Calu3 (cell line): ENCODE measurements around the gene SSR2. TPM values are rescaled to one million over a fixed set of nuclear protein-coding genes. Genes with fewer than 3 reads are reported as not detected.
A peak's percentile ranks its signal among the peaks of the same experiment; 100 is the strongest.

ENCODE experiments used
- BruUV-seq: library from RNA; stranded (reverse); fragments of 400-500 nt; replicated peaks from 2 replicates; lab custom pipeline; 2021; lab: Mats Ljungman, UMichigan
- CTCF ChIA-PET: fragments of 300-600 bp; sonication (Branson Sonifier 250); formaldehyde crosslinking; loops from one replicate; lab custom pipeline; 2022; ENCODE audit warnings: antibody characterized with exemption; lab: Charles Lee
- DNase-seq: peaks from one replicate; pipeline ENCODE4 v3.0.0; 2022
- H3K27ac Mint-ChIP-seq: one replicate; pipeline ENCODE4 v1.8.0; 2022; ENCODE audit warnings: mixed read lengths; ENCODE audit not compliant: unreplicated experiment
- H3K27me3 Mint-ChIP-seq: one replicate; pipeline ENCODE4 v1.8.0; 2022; ENCODE audit warnings: mixed read lengths; ENCODE audit not compliant: unreplicated experiment
- H3K36me3 Mint-ChIP-seq: one replicate; pipeline ENCODE4 v1.8.0; 2022; ENCODE audit warnings: mild to moderate bottlenecking, moderate library complexity, mixed read lengths; ENCODE audit not compliant: insufficient read depth, unreplicated experiment
- H3K4me1 Mint-ChIP-seq: one replicate; pipeline ENCODE4 v1.8.0; 2022; ENCODE audit warnings: mild to moderate bottlenecking, low read depth, mixed read lengths; ENCODE audit not compliant: unreplicated experiment
- H3K4me3 Mint-ChIP-seq: one replicate; pipeline ENCODE4 v1.8.0; 2022; ENCODE audit warnings: mild to moderate bottlenecking, low read depth, moderate library complexity, mixed read lengths; ENCODE audit not compliant: unreplicated experiment
- H3K9me3 Mint-ChIP-seq: one replicate; pipeline ENCODE4 v1.8.0; 2022; ENCODE audit warnings: low read depth, mixed read lengths; ENCODE audit not compliant: unreplicated experiment
- intact Hi-C: fragments of 100-400 bp; cut with micrococcal nuclease; formaldehyde crosslinking; loops from one replicate; pipeline ENCODE4 v1.10.0; 2022; ENCODE audit not compliant: unreplicated experiment
- total RNA-seq: library from RNA; stranded (reverse); gene quantifications from 2 replicates; pipeline ENCODE4 v1.2.3, GENCODE V29; 2022
- TF ChIP-seq, protein P1 (sequence below): fragments of 200-600 bp; IDR thresholded peaks from one replicate; pipeline ENCODE4 v1.8.0; 2022; ENCODE audit warnings: antibody characterized with exemption; ENCODE audit not compliant: unreplicated experiment

The SSR2 gene
- total RNA-seq, 1 experiment from 2014 or later: 246 TPM

DNA sequence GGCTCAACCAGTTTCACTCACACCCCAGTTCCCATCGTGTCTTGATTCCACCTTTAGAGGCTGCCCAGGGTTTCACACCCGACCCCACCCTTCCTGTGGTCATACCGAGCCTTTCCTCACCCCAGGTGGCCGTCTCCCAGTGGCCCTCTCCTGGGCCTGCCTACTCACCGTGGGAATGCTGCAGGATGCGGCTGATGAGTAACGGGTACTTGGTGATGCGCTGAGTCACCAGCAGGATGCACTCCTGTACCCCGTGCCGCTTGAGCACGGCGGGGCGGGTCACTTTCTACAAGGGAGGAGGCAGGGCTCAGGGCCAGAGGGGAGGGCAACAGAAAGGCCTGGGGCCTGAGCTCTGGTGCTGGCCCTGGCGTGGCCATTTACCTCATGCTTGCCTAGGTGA lies 58.8 kb downstream of the SSR2 start:
- TF ChIP-seq, protein P1, sequence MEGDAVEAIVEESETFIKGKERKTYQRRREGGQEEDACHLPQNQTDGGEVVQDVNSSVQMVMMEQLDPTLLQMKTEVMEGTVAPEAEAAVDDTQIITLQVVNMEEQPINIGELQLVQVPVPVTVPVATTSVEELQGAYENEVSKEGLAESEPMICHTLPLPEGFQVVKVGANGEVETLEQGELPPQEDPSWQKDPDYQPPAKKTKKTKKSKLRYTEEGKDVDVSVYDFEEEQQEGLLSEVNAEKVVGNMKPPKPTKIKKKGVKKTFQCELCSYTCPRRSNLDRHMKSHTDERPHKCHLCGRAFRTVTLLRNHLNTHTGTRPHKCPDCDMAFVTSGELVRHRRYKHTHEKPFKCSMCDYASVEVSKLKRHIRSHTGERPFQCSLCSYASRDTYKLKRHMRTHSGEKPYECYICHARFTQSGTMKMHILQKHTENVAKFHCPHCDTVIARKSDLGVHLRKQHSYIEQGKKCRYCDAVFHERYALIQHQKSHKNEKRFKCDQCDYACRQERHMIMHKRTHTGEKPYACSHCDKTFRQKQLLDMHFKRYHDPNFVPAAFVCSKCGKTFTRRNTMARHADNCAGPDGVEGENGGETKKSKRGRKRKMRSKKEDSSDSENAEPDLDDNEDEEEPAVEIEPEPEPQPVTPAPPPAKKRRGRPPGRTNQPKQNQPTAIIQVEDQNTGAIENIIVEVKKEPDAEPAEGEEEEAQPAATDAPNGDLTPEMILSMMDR: peak; percentile 59
- DNase-seq: peak; percentile 86
- no TSS peak for BruUV-seq
- peak overlapping the region; percentile 66 for H3K4me3 Mint-ChIP-seq
- intact Hi-C loops: loop anchor here (2.0 kb wide), 1 partner anchor 27 kb away; no protein-coding TSS in a partner anchor
- no peaks in the 10 kb centered on the region for H3K9me3 Mint-ChIP-seq
- peak overlapping the region; percentile 98 for H3K27ac Mint-ChIP-seq
- H3K4me1 Mint-ChIP-seq: peaks cover 34% of the 10 kb centered on the region
- CTCF ChIA-PET: interaction anchor here (0.9 to 1.5 kb wide), 5 partner anchors 13 to 105 kb away, joined by 3 to 8 read pairs (median 4); partner anchors contain the start of gene ARHGEF2
- no peaks in the 10 kb centered on the region for H3K27me3 Mint-ChIP-seq
- peaks cover 80% of the 10 kb centered on the region for H3K36me3 Mint-ChIP-seq

- CTCF ChIA-PET: interaction anchor here (0.9 kb wide), 1 partner anchor 43 kb away, joined by 3 read pairs; no protein-coding TSS in a partner anchor
Measured at GRCh38 chr1:155960081-155960745, 60.5 kb downstream of the SSR2 start.

More at GRCh38 chr1:155960081-155960745, 60.5 kb downstream of the SSR2 start:
- intact Hi-C loops: no loop called here
- Mint-ChIP-seq H3K9me3 (no peaks in the 10 kb centered on the region), H3K27me3 (no peaks in the 10 kb centered on the region), H3K4me1 (peaks cover 34% of the 10 kb centered on the region), H3K36me3 (peaks cover 77% of the 10 kb centered on the region), H3K27ac (peak overlapping the region; percentile 98), H3K4me3 (no peak overlapping the region)
- no peak for DNase-seq
- no TSS peak for BruUV-seq
- TF ChIP-seq, protein P1: no peak

Other genes with a start within 250 kb of the SSR2 start
- 64.7 and 67.1 TPM in 2 replicates for gene GON4L, start 163.7 kb downstream of the SSR2 start, total RNA-seq
- 0.98 and 1.0 TPM in 2 replicates for gene SYT11, start 161.4 kb downstream of the SSR2 start, total RNA-seq
- 34.4 and 34.7 TPM in 2 replicates for gene RIT1, start 109.6 kb downstream of the SSR2 start, total RNA-seq
- gene KHDC4, start 86.5 kb downstream of the SSR2 start, total RNA-seq: 99.3 and 107 TPM in 2 replicates
- not detected in 2 replicates for gene RXFP4, start 79.3 kb downstream of the SSR2 start, total RNA-seq
- gene ARHGEF2, start 42.4 kb downstream of the SSR2 start, total RNA-seq: 69.2 and 97.6 TPM in 2 replicates
- gene UBQLN4, start 32.8 kb upstream of the SSR2 start, total RNA-seq: 60.0 and 77.3 TPM in 2 replicates
- 69.8 and 69.9 TPM in 2 replicates for gene LAMTOR2, start 33.8 kb upstream of the SSR2 start, total RNA-seq
- 182 and 189 TPM in 2 replicates for gene RAB25, start 40.2 kb upstream of the SSR2 start, total RNA-seq
- 3.3 and 5.0 TPM in 2 replicates for gene MEX3A, start 61.5 kb upstream of the SSR2 start, total RNA-seq
- 499 and 514 TPM in 2 replicates for gene LMNA, start 93.8 kb upstream of the SSR2 start, total RNA-seq
- gene SEMA4A, start 132.6 kb upstream of the SSR2 start, total RNA-seq: 6.9 and 7.2 TPM in 2 replicates
- 28.2 and 32.5 TPM in 2 replicates for gene SLC25A44, start 173.2 kb upstream of the SSR2 start, total RNA-seq
- gene PMF1, start 192.1 kb upstream of the SSR2 start, total RNA-seq: 57.3 and 59.0 TPM in 2 replicates
- gene BGLAP, start 221.2 kb upstream of the SSR2 start, total RNA-seq: 2.0 and 2.6 TPM in 2 replicates
- gene PAQR6, start 227.1 kb upstream of the SSR2 start, total RNA-seq: 20.4 and 21.2 TPM in 2 replicates